Sciatic nerve (tissue), 2 donors: Measurements from ENCODE around the gene AGT. TPM values are rescaled to one million over a fixed set of nuclear protein-coding genes. Genes with fewer than 3 reads are reported as not detected.

Experiments used
- ATAC-seq: fragments of 200-7000 bp; cut with Tn5 transposase; one replicate; pipeline ENCODE4 v1.9.1; 2020; ENCODE audit warnings: mild to moderate bottlenecking, moderate library complexity
- DNase-seq: peaks from one replicate; pipeline ENCODE4 v3.0.0-alpha.2; 2020; ENCODE audit warnings: low spot score
- intact Hi-C: fragments of 100-400 bp; cut with DNase I; formaldehyde crosslinking; loops from one replicate; pipeline ENCODE4 v1.14.2; 2022
- total RNA-seq: library from RNA; stranded (reverse); fragmentation: NEBNext Ultra II Directional; extraction: Animal tissue kit (Norgen Biotek cat#: 25700); gene quantifications from one replicate; pipeline ENCODE4 v1.2.1, GENCODE V29; 2021
- donor health status: DM: no; HTN: no; CAD: no.
- donor health status: DM: no; HTN: no; CAD: no.

The AGT gene
- total RNA-seq, 1 donor from 2014 or later = 13.0 TPM

GRCh38 chr1:230698130-230698529, 15.8 kb downstream of the AGT start:
- DNase-seq (no peak), ATAC-seq (no peak)
- intact Hi-C loops = loop anchor here (5.0 kb wide), 1 partner anchor 1499 kb away; no protein-coding TSS in a partner anchor

DNA sequence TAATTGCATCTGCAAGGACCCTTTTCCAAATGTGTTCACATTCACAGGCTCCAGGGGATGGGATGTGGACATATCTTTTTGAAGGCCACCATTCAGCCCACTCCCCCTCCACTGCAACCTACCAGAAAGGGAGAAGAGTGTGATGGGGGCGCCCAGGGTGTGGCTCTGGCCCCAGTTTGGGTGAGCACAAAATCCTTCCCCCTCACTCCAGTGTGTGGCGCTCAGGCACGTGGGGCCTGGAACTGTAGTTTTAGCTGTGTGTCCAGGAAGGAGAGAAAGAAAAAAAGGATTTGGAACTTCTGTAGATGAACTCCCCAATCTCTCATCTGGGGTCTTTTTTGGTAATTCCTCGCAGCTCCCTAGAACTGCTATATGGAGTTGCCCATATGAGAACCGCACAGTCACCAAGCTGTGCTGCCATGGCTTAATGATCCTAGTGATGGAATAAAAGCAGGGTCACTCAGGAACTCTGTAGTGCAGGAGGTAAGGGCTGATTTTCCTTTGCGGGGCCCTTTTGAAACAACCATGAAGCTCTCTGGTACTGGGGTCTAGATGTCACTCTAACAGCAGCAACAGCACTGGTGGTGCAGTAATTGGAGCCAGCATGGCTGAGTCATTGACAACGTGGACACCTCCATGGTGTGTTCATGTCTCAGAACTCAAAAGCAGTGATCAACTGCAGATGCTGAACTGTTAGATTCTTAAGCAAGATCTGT, 17.0 kb downstream of the AGT start:
- intact Hi-C loops = loop anchor here (5.0 kb wide), 1 partner anchor 1500 kb away; no protein-coding TSS in a partner anchor
- no peak for ATAC-seq

GRCh38 chr1:230696218-230696617, 17.7 kb downstream of the AGT start:
- ATAC-seq (no peak), DNase-seq (no peak)
- intact Hi-C loops = loop anchor here (5.0 kb wide), 1 partner anchor 1501 kb away; no protein-coding TSS in a partner anchor

More for the DNA sequence above, 17.0 kb downstream of the AGT start:
- no peak for DNase-seq

GRCh38 chr1:230694991-230695390, 18.9 kb downstream of the AGT start:
- ATAC-seq = no peak
- intact Hi-C loops = loop anchor here (5.0 kb wide), 1 partner anchor 1502 kb away; no protein-coding TSS in a partner anchor

DNA sequence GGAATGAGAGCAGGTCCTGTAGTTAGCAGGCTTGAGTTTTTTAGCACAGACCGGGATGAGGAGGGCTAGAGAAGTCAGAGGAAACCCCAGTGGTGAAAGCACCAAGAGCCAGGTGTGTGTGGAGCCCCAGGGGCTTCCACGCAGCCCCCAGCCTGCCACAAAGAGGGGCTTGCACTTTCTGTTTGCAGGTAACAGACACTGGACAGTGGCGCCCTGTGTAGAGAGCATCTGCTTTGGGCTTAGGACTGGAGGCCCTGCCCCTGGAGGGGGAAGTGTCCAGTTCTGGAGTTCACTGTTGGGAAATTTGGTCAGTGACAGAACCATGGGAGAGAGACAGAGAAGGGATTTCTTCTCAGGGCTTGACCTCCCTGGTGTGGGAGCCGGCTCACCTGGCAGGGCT, 19.5 kb downstream of the AGT start:
- intact Hi-C loops = no loop called here
- ATAC-seq (peak; percentile 18), DNase-seq (no peak)

More at GRCh38 chr1:230694991-230695390, 18.9 kb downstream of the AGT start:
- no peak for DNase-seq

- ATAC-seq (no peak), DNase-seq (no peak)
- intact Hi-C loops = no loop called here
These were observed 20.1 kb downstream of the AGT start for GRCh38 chr1:230693777-230694176.

GRCh38 chr1:230693221-230693620, 20.7 kb downstream of the AGT start:
- intact Hi-C loops = no loop called here
- ATAC-seq = peak; percentile 63
- no peak for DNase-seq

- no peak for ATAC-seq
- DNase-seq = no peak
- intact Hi-C loops = no loop called here
These were observed 22.3 kb downstream of the AGT start for GRCh38 chr1:230691615-230692014.

DNA sequence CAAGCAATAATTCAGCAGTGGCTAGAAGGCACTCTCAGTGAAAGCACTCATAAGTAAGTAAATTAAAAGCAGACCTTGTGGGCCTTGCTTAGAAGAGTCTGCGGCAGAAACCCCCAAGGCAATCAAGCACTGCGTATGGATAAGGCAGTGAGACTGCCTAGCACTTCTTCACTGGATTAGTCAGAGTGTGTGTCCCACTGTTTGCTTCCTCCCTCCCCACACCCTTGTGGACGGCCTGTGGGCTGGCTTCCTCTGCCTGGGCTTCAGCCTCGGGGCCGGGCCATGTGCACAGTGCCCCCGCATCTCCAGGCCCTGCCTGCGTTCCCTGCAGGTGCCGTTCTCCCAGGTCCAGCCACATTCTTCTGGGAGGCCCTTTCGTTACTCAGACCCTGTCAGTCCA, 23.8 kb downstream of the AGT start:
- intact Hi-C loops = no loop called here

DNA sequence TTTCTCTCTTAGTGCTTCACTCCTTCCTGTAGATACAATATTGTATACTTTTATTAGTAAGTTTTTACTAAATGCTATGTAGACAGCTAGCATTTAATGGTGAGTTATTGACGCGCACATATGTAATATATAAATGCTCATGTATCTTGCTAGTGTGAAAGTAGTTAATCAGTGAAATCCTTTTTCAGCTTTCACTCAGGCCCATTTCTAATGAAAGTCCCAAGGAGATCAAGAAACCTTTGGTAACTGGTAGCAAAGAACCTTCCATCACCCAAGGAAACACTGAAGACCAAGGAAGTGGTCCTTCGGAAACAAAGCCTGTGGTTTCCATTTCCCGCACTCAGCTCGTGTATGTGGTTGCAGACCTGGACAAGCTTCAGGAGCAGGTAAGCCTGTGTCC, 27.2 kb downstream of the AGT start:
- DNase-seq = no peak
- intact Hi-C loops = no loop called here
- no peak for ATAC-seq

More for the DNA sequence above, 23.8 kb downstream of the AGT start:
- DNase-seq (no peak), ATAC-seq (no peak)

DNA sequence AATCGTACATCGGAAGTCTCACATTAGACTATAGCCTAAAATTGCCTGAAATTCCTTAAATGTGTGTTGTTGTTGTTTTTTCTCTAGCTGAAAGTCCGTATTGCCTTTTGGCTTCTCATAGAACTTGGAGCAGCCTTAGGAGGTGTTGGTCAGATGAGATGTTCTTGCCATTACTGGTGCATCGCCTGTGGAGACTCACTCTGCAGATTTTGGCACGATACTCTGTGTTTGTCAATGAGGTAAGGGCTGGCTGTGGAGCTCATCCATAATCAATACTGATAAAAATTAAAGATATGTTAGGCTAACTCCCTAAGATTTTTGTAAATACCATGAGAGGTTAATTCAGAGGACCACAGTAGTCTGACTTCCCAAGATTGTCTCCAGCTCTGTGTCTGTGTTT, 28.9 kb downstream of the AGT start:
- DNase-seq (no peak), ATAC-seq (no peak)
- intact Hi-C loops = no loop called here

DNA sequence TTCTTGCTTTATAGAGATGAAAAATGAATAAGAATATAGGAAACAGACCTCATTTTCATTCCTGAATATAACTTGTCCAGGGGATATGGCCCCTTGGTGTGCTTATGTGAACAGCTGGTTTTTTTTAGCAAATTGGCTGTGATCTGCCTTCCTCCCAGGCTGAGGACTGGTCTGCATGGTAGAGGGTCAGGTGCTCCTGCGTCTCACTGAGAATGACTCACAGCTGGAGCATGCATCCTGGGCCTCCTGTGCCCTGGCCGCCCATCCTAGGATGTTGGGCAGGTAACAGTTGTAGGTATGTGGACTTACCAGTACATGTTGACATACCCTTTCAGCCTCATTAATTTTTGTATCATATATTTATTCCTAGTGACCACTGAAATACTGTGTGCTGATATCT, 29.8 kb downstream of the AGT start:
- no peak for ATAC-seq
- intact Hi-C loops = no loop called here
- no peak for DNase-seq

DNA sequence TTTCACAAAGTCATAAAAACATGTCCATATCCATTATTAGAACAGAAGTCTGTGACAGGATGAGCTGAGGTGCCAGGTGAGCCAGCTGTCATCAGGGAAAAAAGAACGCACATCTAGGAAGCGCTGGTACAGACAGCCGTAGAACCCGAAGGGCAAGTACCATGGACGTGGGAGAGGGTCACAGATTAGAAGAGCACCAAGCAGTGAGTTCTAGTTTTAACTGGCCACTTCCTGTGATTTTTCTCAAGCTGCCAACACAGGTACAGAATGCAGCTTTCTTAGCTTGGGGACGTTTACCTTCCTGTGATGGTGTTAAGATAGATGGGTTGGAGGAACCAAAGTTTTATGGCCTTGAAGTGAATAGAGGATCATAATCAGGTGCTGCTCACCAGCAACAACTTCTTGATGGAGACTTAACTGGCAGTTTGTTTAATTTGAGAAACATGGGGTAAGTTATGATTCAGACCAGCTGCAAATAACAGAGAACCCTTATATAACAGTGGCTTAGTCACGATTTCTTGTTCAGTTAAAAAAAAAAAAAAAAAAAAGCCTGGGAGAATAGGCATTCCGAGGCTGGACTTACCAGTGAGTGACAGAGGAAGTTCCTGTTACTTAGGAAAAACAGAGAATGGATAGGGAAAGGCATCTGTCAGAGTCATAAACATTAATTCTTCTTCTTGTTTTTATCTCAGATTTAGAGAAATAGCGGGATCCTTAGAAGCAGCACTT, 30.9 kb downstream of the AGT start:
- DNase-seq (no peak), ATAC-seq (no peak)
- intact Hi-C loops = no loop called here

DNA sequence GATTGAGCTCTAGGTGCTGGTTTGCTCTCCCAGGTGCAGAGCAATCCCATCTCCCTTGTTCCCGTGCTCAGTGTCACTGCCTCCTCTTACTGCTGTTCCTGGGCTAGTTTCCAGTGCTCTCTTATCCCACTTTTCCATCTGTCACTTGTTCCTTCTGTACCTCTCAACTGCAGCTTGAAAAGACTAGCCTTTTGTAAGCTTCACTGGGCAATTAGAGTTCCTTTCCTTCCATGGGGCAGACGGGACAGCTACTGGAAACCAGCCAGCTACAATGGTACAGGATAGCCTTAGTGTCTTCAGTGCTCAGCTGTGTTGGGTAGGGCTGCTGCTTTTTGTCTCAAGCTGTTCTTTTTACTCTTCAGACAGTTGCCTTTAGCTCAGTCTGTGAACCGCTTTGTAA, 31.6 kb downstream of the AGT start:
- DNase-seq (no peak), ATAC-seq (no peak)
- intact Hi-C loops = no loop called here

GRCh38 chr1:230681599-230681998, 32.3 kb downstream of the AGT start:
- peak; percentile 52 for ATAC-seq
- no peak for DNase-seq
- intact Hi-C loops = no loop called here

GRCh38 chr1:230680300-230681025, 33.5 kb downstream of the AGT start:
- intact Hi-C loops = no loop called here
- ATAC-seq = no peak
- no peak for DNase-seq

- intact Hi-C loops = no loop called here
- ATAC-seq = no peak
These were observed 34.1 kb downstream of the AGT start for GRCh38 chr1:230679825-230680224.

DNA sequence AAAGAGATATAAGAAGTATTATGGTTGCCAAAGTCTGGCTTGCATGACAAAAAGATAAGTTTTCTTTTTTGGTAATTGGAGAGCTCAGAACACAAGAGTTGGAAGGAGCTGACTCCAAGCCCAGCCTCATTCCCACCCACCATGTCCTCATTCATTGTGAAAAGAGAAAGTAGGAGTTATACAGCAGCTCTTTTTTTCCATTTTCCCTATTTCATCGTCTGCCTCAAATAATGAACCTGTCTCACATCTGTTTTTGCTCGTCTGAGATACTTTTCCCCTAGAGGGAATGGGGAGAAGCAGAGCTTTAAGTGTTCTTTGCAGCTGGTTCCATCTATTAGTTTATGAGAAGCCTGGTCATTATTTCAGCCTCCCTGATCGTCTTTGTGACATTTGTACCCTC, 34.7 kb downstream of the AGT start:
- DNase-seq (no peak), ATAC-seq (no peak)
- intact Hi-C loops = no loop called here

More at GRCh38 chr1:230679825-230680224, 34.1 kb downstream of the AGT start:
- DNase-seq = no peak

DNA sequence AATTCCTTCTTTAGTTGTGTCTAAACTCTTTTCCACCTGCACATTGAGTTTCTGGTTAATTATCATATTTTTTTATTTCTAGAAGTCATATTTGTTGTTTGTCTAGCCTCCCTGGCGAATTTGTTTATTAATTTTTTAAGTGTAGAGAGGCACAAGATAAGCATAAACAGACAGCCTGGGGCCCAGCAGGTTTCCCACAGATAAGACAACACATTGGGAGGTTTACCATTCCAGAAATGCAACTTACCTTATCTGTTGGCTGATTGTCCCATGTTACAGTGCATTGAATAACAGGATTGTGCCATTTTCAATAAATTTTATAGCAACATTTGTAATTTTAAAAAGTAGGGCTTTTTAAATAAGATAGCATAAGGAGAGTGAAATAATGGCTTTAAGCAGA, 36.7 kb downstream of the AGT start:
- no peak for ATAC-seq
- intact Hi-C loops = no loop called here

DNA sequence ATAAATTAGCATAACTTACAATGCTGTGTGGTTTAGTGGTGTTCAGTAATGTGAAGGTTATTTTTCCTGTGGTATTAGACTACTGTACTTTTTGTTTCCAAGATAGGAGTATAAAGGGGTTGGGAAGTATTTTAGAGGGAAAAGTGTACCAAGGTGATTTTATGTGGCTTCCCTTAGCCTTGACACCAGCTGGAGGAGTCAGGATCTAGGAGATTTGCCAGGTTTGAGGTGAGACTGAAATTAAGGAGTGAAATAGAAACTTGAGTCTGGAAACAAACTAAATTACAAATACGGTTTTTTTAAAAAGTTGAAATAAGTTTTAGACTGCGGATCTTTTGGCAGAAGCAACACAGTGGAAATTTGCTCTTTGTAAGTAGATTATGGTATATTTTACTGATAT, 39.3 kb downstream of the AGT start:
- intact Hi-C loops = no loop called here
- ATAC-seq = no peak
- DNase-seq = no peak

More for the DNA sequence above, 36.7 kb downstream of the AGT start:
- DNase-seq = no peak
